ENCODE measurements around the gene SARDH. TPM values are rescaled to one million over a fixed set of nuclear protein-coding genes. Genes with fewer than 3 reads are reported as not detected.
"Not testable (repeated sequence)": the region's sequence is repeated elsewhere in the genome, so short reads cannot be mapped to it uniquely, and the experiment has no call there.

Gene SARDH
- total RNA-seq, 4 donors from 2014 or later = 2.9 to 16.4 (median 5.9) TPM

DNA sequence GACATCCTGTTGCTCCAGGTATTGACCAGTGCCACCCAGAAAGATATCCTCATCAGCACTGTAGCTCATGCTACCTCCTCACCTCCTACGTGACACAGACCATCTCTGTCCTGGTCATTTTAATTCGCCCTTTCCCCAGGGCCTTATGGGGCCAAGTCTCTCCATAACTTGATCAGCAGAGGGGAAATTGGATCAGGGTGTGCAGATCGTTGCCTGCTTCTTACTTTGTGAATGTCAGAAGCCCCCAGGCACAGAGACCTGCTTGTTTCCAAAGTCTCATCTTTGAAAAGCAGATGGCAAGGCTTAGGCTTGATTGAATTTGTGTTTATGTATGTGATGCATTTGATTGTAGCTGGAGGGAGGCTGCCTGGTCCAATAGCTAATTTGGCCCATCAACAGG lies 110.8 kb downstream of the SARDH start:
- TF ChIP-seq POLR2A (IDR thresholded peaks at IDR 0.05) (no peak), EP300 (IDR thresholded peaks at IDR 0.05) (no peak)
- TF ChIP-seq, protein P1, sequence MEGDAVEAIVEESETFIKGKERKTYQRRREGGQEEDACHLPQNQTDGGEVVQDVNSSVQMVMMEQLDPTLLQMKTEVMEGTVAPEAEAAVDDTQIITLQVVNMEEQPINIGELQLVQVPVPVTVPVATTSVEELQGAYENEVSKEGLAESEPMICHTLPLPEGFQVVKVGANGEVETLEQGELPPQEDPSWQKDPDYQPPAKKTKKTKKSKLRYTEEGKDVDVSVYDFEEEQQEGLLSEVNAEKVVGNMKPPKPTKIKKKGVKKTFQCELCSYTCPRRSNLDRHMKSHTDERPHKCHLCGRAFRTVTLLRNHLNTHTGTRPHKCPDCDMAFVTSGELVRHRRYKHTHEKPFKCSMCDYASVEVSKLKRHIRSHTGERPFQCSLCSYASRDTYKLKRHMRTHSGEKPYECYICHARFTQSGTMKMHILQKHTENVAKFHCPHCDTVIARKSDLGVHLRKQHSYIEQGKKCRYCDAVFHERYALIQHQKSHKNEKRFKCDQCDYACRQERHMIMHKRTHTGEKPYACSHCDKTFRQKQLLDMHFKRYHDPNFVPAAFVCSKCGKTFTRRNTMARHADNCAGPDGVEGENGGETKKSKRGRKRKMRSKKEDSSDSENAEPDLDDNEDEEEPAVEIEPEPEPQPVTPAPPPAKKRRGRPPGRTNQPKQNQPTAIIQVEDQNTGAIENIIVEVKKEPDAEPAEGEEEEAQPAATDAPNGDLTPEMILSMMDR (IDR thresholded peaks at IDR 0.05) = no peak
- Histone ChIP-seq H3K27ac (no peak overlapping the region), H3K9me3 (peaks cover 0 to 29% (median 3%) of the 10 kb centered on the region in 4 donors), H3K4me3 (no peak overlapping the region), H3K36me3 (no peaks in the 10 kb centered on the region), H3K4me1 (no peaks in the 10 kb centered on the region), H3K27me3 (peaks cover 0 to 15% of the 10 kb centered on the region in 2 donors)
- DNase-seq (ENCODE audit: low spot score in 2 of 2) = no peak
- WGBS, 2 donors = 75 to 81% methylated on average over 3 of the region's 3 CpGs

DNA sequence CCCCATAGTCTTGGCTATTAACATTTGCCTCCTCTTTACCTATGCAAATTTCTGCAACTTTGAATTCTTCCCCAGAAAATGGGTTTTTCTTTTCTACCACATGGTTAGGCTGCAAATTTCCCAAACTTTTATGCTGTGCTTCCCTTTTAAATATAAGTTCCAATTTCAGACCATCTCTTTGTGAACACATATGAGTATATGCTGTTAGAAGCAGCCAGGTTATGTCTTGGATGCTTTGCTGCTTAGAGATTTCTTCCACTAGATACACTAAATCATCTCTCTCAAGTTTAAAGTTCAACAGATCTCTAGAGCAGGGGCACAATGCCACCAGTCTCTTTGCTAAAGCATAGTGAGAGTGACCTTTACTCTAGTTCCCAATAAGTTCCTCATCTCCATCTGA lies 112.1 kb downstream of the SARDH start:
- DNase-seq (ENCODE audit: low spot score in 2 of 2); H3K4me1 ChIP-seq; H3K36me3 ChIP-seq; H3K4me3 ChIP-seq; H3K27ac ChIP-seq: not testable (repeated sequence)
- Histone ChIP-seq H3K9me3 (peaks cover 0 to 29% (median 3%) of the 10 kb centered on the region in 4 donors), H3K27me3 (peaks cover 0 to 23% of the 10 kb centered on the region in 2 donors)

DNA sequence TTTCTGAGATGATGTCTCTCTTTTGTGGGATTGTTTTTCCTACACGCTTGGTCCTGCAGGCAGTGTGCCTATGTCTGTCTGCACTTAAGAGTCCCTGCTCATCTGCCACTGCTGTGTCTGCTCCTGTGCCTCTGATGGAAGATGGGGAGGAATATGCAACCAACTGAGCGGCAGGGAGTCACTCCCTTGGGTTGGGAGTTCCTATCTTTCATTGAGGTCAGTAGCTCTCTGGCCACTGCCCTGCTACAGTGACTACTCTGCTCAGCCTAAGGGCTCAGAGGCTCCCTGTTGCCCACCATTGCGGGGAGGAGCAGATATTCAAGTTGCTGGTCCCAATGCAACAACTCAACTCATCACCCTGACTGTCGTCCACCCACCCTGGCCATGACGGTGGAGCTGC lies 115.6 kb downstream of the SARDH start:
- no peaks in the 10 kb centered on the region for H3K36me3 ChIP-seq
- TF ChIP-seq POLR2A (IDR thresholded peaks at IDR 0.05) (no peak), EP300 (IDR thresholded peaks at IDR 0.05) (no peak)
- TF ChIP-seq, protein P1 (IDR thresholded peaks at IDR 0.05) = no peak
- H3K27me3 ChIP-seq = peaks cover 0 to 37% of the 10 kb centered on the region in 2 donors
- DNase-seq (ENCODE audit: low spot score in 2 of 2) = no peak
- H3K4me1 ChIP-seq = peaks cover 0 to 5% (median 2%) of the 10 kb centered on the region in 4 donors
- peaks cover 0 to 29% (median 3%) of the 10 kb centered on the region in 4 donors for H3K9me3 ChIP-seq
- H3K27ac ChIP-seq = no peak overlapping the region
- no peak overlapping the region for H3K4me3 ChIP-seq
- 65 to 80% methylated on average over 4 to 5 of the region's 5 CpGs for WGBS, 2 donors

DNA sequence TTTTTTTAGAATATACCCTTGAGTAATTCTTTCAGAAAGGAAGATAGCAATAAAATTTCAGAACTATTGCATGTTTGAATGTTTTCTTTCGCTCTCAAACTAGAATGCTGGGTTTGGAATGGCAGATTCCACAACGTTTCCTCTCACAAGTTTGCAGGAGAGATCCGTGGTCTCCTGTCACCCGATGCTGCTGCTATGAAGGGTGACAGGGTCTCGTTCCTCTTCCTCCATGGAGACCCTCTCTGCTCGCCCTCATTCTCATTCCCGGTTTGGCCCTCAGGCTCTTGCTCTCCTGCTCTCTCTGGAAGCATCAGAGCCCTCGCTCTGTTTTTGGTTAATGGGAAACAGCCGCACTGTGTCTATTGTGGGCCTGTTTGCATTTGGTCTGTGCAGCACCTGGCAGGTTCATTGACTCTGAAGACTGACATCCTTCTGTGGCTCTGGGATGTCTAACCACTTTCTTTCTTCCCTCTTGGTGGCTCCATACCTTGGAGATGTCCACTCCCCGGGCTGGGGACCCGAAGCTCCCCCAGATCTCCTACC lies 116.4 kb downstream of the SARDH start:
- TF ChIP-seq, protein P1 (IDR thresholded peaks at IDR 0.05) = no peak
- TF ChIP-seq POLR2A (IDR thresholded peaks at IDR 0.05) = no peak
- no peak for TF ChIP-seq EP300 (IDR thresholded peaks at IDR 0.05)
- Histone ChIP-seq H3K36me3 (no peaks in the 10 kb centered on the region), H3K27ac (no peak overlapping the region), H3K4me1 (peaks cover 0 to 5% (median 2%) of the 10 kb centered on the region in 4 donors), H3K9me3 (peaks cover 0 to 23% (median 3%) of the 10 kb centered on the region in 4 donors), H3K4me3 (no peak overlapping the region), H3K27me3 (peaks cover 0 to 45% of the 10 kb centered on the region in 2 donors)
- 55 to 60% methylated on average over 11 of the region's 11 CpGs for WGBS, 2 donors
- no peak for DNase-seq (ENCODE audit: low spot score in 2 of 2)

DNA sequence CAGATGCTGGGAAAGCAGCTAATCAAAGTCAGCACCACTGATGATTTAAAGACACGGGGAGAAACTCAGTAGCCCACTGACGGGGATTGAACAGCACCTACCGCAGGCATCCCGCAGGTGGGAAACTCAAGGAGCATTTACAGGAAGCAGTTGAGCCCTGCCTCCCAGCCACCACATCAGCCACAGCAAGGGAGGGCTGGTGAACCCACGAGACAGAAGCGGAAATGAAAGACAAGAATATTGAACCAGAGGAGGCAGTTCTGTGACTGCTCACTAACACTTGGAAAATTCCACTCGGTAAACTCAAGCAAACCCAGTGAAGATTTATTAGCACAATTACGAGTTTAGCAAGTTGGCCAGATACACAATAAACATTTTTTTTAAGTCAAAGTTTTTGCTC lies 118.4 kb downstream of the SARDH start:
- no peak overlapping the region for H3K4me3 ChIP-seq
- peaks cover 0 to 5% (median 2%) of the 10 kb centered on the region in 4 donors for H3K4me1 ChIP-seq
- no peak for DNase-seq (ENCODE audit: low spot score in 2 of 2)
- 20 to 27% methylated on average over 8 of the region's 8 CpGs for WGBS, 2 donors
- H3K27me3 ChIP-seq = peaks cover 0 to 65% of the 10 kb centered on the region in 2 donors
- peaks cover 0 to 3% (median 0%) of the 10 kb centered on the region in 4 donors for H3K9me3 ChIP-seq
- no peak overlapping the region for H3K27ac ChIP-seq
- TF ChIP-seq EP300 (IDR thresholded peaks at IDR 0.05) = no peak
- TF ChIP-seq, protein P1 (IDR thresholded peaks at IDR 0.05) = no peak
- TF ChIP-seq POLR2A (IDR thresholded peaks at IDR 0.05) = no peak
- H3K36me3 ChIP-seq = no peaks in the 10 kb centered on the region

Measured in tibial nerve (tissue), 4 donors.